HG02885 (cell line): Measurements from ENCODE around the gene UBP1.
"Not testable (repeated sequence)": the region's sequence is repeated elsewhere in the genome, so short reads cannot be mapped to it uniquely, and the experiment has no call there.

Source experiments
- ATAC-seq: cut with Tn5 transposase; IDR thresholded peaks from one replicate; pipeline ENCODE4 v1.9.1; 2021; ENCODE audit warnings: mild to moderate bottlenecking; ENCODE audit not compliant: unreplicated experiment, poor library complexity

UBP1 gene, protein sequence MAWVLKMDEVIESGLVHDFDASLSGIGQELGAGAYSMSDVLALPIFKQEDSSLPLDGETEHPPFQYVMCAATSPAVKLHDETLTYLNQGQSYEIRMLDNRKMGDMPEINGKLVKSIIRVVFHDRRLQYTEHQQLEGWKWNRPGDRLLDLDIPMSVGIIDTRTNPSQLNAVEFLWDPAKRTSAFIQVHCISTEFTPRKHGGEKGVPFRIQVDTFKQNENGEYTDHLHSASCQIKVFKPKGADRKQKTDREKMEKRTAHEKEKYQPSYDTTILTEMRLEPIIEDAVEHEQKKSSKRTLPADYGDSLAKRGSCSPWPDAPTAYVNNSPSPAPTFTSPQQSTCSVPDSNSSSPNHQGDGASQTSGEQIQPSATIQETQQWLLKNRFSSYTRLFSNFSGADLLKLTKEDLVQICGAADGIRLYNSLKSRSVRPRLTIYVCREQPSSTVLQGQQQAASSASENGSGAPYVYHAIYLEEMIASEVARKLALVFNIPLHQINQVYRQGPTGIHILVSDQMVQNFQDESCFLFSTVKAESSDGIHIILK

DNA sequence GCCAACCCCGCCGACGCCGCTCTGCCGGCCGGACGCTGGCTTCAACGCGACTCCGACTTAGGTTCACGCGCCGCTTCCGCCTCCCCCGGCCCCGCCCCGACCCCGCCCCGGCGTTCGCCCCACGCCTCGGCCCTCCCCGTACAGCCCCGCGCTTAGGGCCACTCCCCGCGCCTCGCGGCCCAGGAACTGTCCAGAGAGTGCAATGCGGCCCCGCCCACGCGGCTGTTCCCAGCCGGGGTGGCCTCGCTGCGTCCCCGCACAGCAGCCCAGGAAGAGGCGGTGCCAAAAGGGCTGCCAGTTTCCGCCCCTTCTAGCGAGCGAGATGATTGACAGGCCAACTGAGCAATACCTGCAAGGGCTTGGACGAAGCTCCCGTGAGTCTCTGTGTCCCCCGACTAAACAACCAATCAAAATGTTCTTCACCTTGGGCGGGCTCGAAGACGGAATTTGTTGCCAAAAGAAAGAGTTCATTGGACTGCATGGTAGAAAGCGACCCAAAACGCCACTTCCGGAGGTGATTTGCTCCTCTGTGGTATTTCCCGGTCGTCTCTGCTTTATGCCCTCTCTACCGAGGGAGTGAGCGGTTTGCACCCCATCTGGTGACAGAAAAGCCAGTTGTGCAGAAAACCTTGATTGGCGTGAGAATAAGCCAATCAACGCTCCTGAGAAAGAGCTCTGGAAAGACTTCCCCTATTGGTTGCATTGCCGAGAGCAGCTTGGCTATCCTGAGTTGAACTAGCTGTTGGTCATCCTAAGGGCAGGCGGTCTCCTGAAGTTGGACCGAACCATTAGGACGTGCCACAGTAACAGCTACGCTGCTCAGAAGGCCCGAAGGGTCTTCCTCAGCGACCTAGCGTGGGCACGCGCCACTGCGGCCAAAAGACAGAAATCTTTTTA, at the start of gene UBP1:
Gene UBP1 (minus strand): TSS at position 78 of the 897 bp plus-strand sequence. CDS start 557 bp downstream, outside the sequence.
- ATAC-seq: peak; percentile 85

DNA sequence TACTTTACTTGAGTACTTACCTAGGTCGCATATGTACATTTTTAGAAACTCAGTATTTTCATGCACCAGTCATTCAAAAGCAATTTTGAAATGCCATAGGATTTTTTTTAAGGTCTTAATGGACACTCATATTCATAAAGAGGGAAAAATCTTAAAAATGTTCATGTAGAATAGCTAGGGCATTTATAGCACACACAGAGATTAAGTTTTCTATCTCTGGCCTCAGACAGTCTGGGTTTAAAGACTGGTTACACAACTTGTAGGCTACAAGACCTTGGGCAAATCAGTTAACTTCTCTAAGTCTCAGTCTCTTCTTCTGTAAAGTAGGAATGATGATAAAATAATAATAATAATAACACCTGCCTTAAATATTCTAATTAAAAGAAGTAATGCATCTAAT, 48.5 kb upstream of the UBP1 start:
- no peak for ATAC-seq

DNA sequence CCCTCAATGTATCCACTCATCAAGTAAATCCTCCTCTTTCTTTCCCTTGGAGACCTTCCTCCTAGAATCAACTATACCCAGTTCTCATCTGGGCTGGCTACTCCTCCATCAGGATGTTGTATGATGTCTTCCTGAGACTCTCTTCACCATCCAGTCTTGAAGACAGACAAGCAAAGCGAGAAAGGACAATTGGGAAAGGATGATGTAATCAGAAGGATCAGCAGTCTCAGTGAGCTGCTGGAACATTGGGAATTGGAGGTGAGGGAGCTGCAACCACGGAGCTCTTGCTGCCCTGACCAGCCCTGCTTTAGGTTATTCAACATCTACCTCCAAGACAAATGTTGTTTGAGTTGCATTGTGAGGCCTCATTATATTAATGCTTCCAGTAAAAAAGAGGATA, 48.0 kb upstream of the UBP1 start:
- ATAC-seq: no peak

DNA sequence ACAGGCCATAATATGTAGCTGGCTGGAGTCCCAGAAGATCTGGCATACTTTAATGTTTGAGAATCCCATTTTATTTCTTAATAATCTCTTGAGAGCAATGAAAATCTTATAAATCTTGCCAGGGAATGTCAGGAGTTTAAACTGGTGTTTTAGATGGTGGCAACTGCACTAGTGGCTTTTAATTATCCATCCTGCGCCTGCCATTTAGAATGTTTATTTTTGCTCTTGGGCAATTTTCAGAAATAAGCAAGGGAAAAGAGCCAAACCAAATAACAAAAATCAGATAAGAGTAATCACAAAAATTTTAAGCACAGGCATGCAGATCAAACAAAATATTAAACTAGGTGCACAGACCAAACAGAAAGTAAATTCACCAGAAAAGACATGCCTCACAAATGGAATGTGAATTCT, 41.9 kb upstream of the UBP1 start:
- ATAC-seq: no peak

DNA sequence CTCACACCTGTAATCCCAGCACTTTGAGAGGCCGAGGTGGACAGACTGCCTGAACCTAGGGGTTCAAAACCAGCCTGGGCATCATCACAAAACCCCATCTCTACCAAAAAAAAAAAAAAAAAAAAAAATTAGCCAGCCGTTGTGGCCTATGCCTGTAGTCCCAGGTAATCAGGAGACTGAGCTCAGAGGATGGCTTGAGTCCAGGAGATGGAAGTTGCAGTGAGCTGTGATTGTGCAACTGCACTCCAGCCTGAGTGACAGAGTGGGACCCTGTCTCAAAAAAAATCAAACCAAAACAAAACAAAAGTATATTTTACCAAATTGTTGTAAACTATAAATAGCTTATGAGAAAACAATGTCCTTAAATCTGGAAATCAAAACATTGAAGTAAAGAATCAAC, 34.7 kb upstream of the UBP1 start:
- no peak for ATAC-seq

DNA sequence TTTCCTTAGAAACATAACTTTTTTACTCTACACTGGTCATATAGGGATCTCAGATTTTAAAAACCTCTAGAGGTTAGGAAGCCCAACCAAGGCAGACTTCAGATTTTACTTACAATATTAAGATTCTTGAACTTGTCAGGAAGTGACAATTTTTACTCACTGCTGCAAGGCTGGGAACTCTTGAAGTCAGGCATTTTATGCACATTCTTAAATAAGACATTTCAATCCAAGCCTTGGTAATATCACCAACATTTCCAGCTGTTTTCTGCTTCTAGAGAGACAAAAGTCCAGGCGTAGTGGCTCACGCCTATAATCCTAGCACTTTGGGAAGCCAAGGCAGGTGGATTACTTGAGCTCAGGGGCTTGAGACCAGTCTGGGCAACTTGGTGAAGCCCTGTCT, 33.6 kb upstream of the UBP1 start:
- no peak for ATAC-seq

DNA sequence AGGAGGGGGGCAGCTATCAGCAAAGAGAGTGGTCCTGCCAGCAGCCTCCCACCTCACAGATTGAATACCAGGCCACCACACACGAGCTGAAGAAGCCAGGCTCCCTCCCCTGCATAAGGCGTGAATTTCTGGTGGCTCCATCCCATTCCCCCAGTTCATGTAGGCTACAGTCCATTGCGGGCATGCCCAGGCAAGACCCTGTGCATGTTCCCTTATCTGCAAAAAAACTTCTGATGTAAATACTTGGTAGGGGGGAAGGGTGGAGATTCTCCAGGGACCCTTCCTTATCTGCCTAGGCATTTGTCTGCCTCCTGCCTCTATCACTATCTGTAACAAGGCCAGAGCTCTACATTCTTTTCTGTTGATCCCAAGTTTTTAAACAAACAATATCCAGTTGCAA, 27.6 kb upstream of the UBP1 start:
- ATAC-seq: no peak

DNA sequence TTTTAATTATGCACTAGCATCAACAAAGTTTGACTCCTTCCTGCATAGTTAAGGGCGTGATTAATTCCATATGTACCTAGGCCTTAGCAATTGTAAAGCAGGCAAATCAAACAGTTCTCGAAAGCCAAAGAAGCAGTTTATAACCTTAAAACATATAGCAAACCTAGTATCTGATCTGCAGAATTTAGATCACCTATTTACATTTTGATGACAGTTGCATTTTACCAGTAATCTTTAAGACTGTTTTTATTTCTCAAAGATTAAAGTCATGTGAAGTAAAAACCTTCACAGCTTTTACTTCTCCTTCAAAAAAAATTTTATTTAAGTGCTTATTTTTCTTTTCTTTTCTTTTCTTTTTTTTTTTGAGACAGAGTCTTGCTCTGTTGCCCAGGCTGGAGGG, 20.9 kb upstream of the UBP1 start:
- ATAC-seq: no peak

DNA sequence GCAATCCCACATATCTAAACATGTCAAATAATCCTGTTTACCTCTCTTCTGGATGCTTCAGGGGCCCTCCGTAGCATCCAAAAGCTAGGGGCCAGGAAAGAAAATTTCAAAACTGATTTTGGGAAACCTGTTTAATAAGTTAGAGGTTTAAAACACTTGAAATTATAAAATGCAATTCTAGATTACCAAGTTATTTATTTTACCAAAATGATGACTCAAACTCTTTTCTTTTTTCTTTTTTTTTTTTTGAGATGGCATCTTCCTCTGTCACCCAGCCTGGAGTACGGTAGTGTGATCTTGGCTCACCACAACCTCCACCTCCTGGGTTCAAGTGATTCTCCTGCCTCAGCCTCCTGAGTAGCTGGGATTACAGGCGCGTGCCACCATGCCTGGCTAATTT, 19.4 kb upstream of the UBP1 start:
- ATAC-seq: not testable (repeated sequence)

DNA sequence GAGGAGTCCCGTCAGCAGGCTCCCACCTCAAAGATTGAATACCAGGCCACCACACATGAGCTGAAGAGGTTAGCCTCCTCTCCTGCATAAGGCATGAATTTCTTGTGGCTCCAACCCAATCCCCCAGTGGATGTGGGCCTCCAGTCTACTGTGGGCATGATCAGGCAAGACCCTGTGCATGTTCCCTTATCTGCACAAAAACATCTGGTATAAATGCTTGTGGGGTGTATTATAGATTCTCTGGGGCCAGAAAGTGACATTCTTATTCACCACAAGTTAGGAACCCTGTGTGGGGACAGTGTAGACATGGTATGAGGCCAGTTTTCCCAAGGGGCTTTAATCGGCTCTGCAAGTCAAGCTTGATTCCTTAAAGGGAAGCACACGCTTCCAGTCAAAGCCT, 18.2 kb upstream of the UBP1 start:
- ATAC-seq: no peak

DNA sequence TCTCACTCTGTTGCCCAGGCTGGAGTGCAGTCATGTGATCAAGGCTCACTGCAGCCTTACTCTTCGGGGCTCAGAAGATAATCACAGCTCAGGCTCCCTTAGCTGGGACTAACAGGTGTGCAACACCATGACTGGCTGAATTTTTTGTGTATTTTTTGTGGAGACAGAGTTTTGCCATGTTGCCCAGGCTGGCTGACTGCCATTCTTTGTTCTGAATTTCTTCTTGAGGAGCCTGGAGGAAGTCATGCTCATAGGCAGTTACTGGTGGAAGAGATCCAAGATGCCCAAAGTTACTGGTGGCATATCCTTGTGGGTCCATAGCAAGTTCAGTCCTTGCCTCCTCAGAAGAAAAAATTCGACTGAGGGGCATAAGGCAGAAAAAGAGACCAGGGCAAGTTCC, 16.6 kb upstream of the UBP1 start:
- ATAC-seq: no peak

DNA sequence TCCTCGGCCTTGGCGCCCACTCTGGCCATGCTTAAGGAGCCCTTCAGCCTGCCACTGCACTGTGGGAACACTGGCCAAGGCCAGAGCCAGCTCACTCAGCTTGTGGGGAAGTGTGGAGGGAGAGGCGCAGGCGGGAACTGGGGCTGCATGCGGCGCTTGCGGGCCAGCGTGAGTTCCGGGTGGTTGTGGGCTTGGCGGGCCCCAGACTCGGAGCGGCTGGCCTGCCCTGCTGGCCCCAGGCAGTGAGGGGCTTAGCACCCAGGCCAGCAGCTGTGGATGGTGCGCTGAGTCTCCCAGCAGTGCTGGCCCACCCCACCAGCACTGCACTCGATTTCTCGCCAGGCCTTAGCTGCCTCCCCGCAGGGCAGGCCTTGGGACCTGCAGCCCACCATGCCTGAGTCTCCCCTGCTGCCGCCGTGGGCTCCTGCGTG, 13.1 kb upstream of the UBP1 start:
- no peak for ATAC-seq

DNA sequence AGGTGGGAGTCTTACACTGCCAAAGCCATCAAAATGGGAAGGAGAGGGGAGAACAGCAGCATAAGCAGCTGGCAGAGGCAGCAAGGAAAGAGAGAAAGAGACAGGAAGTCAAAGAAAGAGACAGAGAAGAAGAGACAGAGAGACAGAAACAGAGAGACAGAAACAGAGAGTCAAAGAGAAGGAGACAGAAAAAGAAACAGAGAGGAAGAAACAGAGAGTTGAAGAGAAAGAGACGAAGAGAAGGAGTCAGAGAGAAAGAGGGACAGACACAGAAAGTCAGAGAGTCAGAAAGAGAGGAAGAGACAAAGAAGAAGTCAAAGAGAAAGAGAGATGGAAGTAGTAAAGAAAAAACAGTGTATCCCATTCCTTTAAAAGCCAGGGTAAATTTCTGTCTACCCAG, 11.8 kb upstream of the UBP1 start:
- not testable (repeated sequence) for ATAC-seq

DNA sequence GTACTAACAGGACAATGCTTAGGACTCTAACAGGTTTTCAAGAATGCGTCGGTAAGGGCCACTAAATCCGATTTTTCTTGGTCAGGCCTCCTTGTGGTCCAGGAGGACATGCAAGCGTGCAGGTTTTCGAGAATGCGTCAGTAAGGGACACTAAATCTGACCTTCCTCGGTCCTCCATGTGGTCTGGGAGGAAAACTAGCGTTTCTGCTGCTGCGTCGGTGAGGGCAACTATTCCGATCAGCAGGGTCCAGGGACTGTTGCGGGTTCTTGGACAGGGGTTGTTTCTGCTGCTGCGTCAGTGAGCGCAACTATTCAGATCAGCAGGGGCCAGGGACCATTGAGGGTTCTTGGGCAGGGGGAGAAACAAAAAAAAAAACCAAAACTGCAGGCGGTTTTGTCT, 7.8 kb upstream of the UBP1 start:
- ATAC-seq: no peak

DNA sequence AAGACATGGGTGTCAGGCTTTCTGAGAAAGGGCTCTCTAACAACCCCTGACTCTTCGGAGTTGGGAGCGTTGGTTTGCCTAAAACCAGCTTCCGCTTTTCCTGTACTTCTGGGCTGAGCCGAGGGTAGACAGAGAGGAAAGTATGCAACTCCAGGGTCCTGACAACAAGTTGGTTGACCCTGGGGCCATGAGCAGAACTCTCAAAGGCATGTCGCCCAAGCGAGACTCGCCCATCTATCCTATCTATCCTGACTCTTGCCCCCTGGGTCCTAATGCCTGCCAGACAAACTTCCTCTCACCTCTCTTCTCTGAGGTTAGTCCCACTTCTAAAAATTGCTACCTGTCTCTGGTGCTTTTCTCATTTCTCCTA, 7.0 kb upstream of the UBP1 start:
- not testable (repeated sequence) for ATAC-seq

DNA sequence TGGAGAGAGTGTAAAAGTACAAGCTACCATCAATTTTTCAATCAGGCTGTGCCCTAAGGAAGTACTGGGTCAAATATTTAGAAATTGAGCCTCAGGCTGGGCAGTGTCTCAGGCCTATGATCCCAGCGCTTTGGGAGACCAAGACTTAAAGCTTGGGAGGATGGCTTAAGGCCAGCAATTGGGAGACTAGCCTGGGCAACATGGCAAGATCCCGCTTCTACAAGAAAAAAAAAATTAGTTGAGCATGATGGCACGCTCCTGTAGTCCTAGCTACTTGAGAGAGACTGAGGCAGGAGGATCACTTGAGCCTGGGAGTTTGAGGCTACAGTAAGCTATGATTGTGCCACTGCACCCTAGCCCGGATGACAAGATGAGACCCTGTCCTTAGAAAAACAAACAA, 2.0 kb upstream of the UBP1 start:
- no peak for ATAC-seq

DNA sequence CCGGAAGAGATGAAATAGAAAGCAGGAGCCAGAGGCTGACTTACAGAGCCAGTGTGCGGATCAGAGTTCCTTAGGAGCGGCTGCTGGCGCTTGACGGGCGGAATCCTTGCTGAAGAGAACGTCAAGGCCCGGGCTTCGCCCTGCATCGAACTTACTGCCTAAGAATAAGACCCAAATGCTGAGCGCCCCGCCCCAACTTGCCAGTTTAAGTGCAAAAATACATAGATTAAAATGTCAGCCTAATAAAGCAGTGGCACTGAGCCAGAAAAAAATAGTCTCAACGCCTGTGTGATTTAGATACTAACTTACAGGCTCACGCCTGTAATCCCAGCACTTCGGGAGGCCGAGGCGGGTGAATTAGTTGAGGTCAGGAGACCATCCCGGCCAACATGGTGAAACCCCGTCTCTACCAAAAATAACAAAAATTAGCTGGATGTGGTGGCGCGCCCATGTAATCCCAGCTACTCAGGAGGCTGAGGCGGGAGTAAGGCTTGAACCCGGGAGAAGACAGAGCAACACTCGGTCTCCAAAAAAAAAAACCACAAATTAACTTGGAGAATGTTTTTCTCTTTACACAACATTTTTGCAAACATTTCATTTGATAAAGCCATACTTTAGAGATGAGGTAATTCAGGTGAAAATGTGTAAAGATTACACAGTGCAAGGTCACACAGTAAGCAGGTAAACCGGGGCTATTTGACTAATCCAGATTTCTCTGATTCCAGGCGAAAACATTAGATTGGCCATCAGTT, 1.2 kb upstream of the UBP1 start:
- ATAC-seq: peak; percentile 1

DNA sequence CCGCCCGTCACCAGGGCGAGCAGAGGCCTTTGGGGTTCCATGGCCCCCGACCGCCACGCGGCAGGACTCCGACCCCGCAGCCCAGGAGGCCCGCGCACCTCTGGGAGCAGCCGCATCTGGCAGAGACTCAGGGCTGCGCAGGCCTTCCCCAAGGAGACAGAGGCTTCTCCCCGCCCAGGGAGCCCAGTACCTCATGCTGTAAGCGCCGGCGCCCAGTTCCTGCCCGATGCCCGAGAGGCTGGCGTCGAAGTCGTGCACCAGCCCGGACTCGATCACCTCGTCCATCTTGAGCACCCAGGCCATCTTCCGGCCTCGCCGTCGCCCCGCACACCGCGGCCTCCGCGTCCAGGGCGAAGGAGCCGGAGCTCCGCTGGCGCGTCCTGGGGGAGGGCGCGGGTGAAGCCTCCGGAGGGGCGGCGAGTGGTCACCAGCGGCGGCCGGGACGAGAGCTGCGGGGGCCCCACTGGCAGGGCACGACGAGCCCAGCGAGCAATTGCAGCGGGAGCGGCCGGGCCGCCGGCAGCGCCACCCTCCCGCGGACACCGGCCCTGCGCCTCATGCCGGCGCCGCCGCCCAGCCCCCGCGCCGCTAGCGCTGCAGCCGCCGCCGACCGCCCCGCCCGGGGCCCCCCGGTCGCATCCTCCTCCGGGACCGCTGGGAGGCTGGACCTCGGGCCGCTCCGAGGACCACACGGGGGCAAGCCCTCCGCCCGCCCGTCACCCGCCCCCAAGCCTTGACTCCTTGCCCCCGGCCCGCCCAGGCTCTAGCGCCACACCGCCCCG, 468 bp downstream of the UBP1 start:
- peak; percentile 22 for ATAC-seq

DNA sequence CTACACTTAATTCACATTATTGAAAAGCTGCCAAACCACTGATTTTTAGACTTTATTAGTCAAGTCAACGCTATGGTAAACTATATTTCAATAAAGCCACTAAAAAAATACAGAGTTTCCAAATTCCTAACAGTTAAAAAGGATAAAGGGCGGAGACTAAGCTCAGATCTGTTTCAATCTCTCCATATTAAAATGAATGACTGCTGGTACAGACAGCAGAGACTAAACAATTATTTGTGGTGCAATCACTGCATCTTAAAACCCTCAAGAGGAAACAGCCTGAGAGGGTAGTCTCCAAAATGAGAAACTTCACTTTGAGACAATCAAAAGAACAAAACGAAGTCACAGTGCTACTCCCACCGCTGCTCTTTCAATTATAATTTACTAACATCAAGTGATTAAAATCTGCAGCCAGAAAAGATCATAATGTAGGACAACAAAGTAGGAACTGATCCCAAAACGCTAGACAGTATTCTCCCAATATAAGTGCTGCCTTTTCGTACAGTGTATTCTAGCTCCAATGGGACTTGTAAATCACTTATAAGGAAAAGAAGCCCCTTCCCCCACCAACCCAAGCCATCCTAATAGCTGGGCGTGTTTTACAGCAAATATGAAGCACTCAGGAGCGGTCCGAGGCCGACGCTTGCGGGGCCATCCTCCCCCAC, 1.2 kb downstream of the UBP1 start:
- ATAC-seq: no peak
